ENCODE results near the gene LRRC74B.

DNA sequence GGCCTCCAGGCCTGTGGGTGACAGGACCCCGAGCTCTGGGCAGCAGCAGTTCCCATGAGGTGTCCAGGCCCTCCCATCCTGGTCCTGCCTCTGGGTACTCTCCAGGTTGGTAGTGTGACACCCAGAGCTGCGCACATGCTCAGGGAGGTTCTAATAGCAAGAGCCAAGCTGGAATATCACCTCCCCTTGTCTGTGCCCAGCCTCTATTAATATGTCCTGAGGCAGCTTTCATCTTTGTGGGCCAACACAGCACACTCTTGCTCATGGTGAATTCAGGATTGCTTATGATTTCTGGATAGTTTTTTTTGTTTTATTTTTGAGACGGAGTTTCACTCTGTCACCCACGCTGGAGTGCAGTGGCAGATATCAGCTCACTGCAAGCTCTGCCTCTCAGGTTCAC is 27.4 kb upstream of the LRRC74B start:
- TF ChIP-seq, protein P1, sequence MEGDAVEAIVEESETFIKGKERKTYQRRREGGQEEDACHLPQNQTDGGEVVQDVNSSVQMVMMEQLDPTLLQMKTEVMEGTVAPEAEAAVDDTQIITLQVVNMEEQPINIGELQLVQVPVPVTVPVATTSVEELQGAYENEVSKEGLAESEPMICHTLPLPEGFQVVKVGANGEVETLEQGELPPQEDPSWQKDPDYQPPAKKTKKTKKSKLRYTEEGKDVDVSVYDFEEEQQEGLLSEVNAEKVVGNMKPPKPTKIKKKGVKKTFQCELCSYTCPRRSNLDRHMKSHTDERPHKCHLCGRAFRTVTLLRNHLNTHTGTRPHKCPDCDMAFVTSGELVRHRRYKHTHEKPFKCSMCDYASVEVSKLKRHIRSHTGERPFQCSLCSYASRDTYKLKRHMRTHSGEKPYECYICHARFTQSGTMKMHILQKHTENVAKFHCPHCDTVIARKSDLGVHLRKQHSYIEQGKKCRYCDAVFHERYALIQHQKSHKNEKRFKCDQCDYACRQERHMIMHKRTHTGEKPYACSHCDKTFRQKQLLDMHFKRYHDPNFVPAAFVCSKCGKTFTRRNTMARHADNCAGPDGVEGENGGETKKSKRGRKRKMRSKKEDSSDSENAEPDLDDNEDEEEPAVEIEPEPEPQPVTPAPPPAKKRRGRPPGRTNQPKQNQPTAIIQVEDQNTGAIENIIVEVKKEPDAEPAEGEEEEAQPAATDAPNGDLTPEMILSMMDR (IDR thresholded peaks at IDR 0.05), result no peak
- no peak for TF ChIP-seq POLR2A (IDR thresholded peaks at IDR 0.05)

Measured in adrenal gland (tissue), 5 donors.